Measurements from ENCODE around the gene MACROH2A2.
"Not testable (repeated sequence)": the region's sequence is repeated elsewhere in the genome, so short reads cannot be mapped to it uniquely, and the experiment has no call there.

Gene MACROH2A2

DNA sequence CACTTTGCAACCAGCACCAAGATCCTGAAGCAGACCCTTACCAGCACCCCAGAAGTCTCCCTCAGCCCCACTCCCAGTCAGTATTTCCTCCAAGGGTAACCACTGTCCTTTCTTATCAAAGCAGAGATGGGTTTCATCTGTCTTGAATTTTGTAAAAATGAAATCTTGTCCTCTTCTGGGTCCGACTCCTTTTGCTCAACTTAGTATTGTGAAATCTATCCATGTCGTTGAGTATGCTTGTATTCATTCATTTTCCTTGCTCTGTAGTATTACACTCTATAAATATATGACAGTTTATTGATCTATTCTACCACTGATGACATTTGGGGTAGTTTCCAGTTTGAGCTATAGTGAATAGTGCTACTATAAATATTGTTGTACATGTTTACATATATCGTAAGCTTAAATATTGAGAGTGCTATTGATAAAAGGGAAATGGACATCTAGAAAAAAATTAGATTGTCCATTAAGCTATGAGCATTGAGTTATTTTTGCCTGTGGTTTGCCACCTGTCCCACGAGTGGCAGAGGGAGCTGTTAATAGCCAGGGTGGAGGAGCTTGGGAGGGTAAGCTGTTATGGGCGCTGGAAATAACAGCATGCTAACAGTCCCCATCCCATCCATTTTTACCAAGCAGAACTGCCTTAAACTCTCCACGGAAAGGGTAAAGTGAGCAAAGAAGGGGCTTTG is 43.5 kb downstream of the MACROH2A2 start:
- Histone ChIP-seq H3K27ac (no peak overlapping the region), H3K4me1 (ENCODE audit: control insufficient read depth in 1 of 2, insufficient read depth in 1 of 2, low read depth in 1 of 2, low read length in 1 of 2) (no peaks in the 10 kb centered on the region), H3K36me3 (no peaks in the 10 kb centered on the region), H3K27me3 (no peaks in the 10 kb centered on the region), H3K9me3 (no peaks in the 10 kb centered on the region), H3K4me3 (ENCODE audit: low read depth in 1 of 2, low read length in 1 of 2) (no peak overlapping the region)
- TF ChIP-seq, protein P1, sequence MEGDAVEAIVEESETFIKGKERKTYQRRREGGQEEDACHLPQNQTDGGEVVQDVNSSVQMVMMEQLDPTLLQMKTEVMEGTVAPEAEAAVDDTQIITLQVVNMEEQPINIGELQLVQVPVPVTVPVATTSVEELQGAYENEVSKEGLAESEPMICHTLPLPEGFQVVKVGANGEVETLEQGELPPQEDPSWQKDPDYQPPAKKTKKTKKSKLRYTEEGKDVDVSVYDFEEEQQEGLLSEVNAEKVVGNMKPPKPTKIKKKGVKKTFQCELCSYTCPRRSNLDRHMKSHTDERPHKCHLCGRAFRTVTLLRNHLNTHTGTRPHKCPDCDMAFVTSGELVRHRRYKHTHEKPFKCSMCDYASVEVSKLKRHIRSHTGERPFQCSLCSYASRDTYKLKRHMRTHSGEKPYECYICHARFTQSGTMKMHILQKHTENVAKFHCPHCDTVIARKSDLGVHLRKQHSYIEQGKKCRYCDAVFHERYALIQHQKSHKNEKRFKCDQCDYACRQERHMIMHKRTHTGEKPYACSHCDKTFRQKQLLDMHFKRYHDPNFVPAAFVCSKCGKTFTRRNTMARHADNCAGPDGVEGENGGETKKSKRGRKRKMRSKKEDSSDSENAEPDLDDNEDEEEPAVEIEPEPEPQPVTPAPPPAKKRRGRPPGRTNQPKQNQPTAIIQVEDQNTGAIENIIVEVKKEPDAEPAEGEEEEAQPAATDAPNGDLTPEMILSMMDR (IDR thresholded peaks at IDR 0.05): no peak

- Histone ChIP-seq H3K4me3 (ENCODE audit: low read depth in 1 of 2, low read length in 1 of 2) (no peak overlapping the region), H3K27me3 (no peaks in the 10 kb centered on the region), H3K4me1 (ENCODE audit: control insufficient read depth in 1 of 2, insufficient read depth in 1 of 2, low read depth in 1 of 2, low read length in 1 of 2) (no peaks in the 10 kb centered on the region), H3K27ac (no peak overlapping the region), H3K9me3 (no peaks in the 10 kb centered on the region), H3K36me3 (no peaks in the 10 kb centered on the region)
- TF ChIP-seq, protein P1 (IDR thresholded peaks at IDR 0.05): no peak
Observed at GRCh38 chr10:70096705-70097420, 44.2 kb downstream of the MACROH2A2 start.

DNA sequence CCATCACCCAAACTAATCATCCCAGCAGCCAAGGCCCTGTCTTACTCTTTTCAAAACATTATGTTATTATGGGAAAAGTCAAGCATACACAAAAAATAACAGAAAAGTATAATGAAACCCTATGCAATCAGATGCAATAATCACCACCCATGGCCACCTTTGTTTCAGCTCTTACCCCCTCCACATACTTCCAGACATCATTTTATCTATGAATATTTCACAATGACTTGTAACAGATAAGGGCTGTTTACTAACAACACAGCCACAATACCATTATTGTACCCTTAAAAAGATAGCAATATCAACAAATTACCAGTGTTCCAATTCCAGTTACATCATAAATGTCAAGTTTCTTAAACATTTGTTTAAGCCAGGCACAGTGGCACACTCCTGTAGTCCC is 44.8 kb downstream of the MACROH2A2 start:
- H3K9me3 ChIP-seq: no peaks in the 10 kb centered on the region
- H3K27ac ChIP-seq: no peak overlapping the region
- H3K4me1 ChIP-seq (ENCODE audit: control insufficient read depth in 1 of 2, insufficient read depth in 1 of 2, low read depth in 1 of 2, low read length in 1 of 2): no peaks in the 10 kb centered on the region
- no peaks in the 10 kb centered on the region for H3K27me3 ChIP-seq
- TF ChIP-seq, protein P1 (IDR thresholded peaks at IDR 0.05): no peak
- no peak overlapping the region for H3K4me3 ChIP-seq (ENCODE audit: low read depth in 1 of 2, low read length in 1 of 2)
- H3K36me3 ChIP-seq: no peaks in the 10 kb centered on the region

DNA sequence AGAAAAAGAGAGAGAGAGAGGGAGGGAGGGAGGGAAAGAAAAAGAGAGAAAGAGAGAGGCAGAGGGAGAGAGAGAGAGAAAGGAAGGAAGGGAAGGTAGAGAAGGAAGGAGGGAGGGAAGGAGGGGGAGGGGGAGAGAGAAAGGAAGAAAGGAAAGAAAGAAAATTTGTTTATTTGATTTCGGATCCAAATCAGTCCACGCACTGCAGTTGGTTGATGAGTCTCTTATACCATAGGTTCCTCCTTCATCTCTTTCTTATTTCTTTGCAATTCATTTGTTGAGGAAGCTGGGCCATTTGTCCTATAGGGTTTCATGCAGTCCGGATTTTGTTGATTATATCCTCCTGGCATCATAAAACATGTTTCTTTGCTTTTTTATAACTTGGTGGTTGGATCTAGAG is 45.6 kb downstream of the MACROH2A2 start:
- no peaks in the 10 kb centered on the region for H3K9me3 ChIP-seq
- no peaks in the 10 kb centered on the region for H3K36me3 ChIP-seq
- H3K4me1 ChIP-seq (ENCODE audit: control insufficient read depth in 1 of 2, insufficient read depth in 1 of 2, low read depth in 1 of 2, low read length in 1 of 2): no peaks in the 10 kb centered on the region
- no peak overlapping the region for H3K4me3 ChIP-seq (ENCODE audit: low read depth in 1 of 2, low read length in 1 of 2)
- TF ChIP-seq, protein P1 (IDR thresholded peaks at IDR 0.05): no peak
- no peaks in the 10 kb centered on the region for H3K27me3 ChIP-seq
- no peak overlapping the region for H3K27ac ChIP-seq

DNA sequence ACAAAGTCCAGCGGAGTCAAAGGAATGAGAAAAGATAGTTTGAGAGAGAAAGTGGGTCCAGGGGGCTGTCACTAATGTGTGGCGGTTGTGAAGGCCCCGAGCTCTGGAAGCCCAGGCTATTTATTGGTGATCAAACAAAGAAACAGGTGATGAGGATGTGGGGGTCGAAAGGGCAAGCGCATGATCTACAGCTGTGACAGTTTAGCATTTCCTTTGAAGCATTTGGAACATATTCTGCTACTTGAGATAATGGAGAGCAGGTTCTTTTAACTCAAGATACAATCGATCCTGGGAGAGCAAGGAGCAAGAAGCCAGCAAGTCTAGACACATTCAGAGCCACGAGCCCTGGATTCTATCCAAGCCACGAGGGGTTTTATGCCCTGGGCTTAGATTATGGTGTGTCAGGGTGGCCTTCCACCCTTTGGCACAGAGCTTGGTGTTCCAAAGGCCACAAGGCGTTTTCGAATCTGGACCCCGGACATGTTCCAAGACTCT is 48.5 kb downstream of the MACROH2A2 start:
- H3K27me3 ChIP-seq; H3K36me3 ChIP-seq; H3K4me3 ChIP-seq (ENCODE audit: low read depth in 1 of 2, low read length in 1 of 2); H3K4me1 ChIP-seq (ENCODE audit: control insufficient read depth in 1 of 2, insufficient read depth in 1 of 2, low read depth in 1 of 2, low read length in 1 of 2); H3K9me3 ChIP-seq; H3K27ac ChIP-seq: not testable (repeated sequence)

- no peaks in the 10 kb centered on the region for H3K36me3 ChIP-seq
- H3K27me3 ChIP-seq: no peaks in the 10 kb centered on the region
- H3K4me3 ChIP-seq (ENCODE audit: low read depth in 1 of 2, low read length in 1 of 2): no peak overlapping the region
- no peak overlapping the region for H3K27ac ChIP-seq
- TF ChIP-seq, protein P1 (IDR thresholded peaks at IDR 0.05): no peak
- H3K9me3 ChIP-seq: no peaks in the 10 kb centered on the region
- no peaks in the 10 kb centered on the region for H3K4me1 ChIP-seq (ENCODE audit: control insufficient read depth in 1 of 2, insufficient read depth in 1 of 2, low read depth in 1 of 2, low read length in 1 of 2)
Observed at GRCh38 chr10:70101668-70102067, 49.0 kb downstream of the MACROH2A2 start.

All from neutrophil (primary cell).